Effector CD4-positive, alpha-beta T cell (primary cell): ENCODE measurements around the gene C20orf144.
"Not testable (repeated sequence)": the region's sequence is repeated elsewhere in the genome, so short reads cannot be mapped to it uniquely, and the experiment has no call there.

Source experiments
- DNase-seq: peaks from one replicate; pipeline ENCODE4 v3.0.0-alpha.2; 2020

Gene C20orf144

DNA sequence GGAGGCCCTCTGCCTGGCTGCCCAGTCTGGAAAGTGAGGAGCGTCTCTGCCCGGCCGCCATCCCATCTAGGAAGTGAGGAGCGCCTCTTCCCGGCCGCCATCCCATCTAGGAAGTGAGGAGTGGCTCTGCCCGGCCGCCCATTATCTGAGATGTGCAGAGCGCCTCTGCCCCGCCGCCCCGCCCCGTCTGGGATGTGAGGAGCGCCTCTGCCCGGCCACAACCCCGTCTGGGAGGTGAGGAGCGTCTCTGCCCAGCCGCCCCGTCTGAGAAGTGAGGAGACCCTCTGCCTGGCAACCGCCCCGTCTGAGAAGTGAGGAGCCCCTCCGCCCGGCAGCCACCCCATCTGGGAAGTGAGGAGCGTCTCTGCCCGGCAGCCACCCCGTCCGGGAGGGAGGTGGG, 36.8 kb downstream of the C20orf144 start:
- DNase-seq, result not testable (repeated sequence)

DNA sequence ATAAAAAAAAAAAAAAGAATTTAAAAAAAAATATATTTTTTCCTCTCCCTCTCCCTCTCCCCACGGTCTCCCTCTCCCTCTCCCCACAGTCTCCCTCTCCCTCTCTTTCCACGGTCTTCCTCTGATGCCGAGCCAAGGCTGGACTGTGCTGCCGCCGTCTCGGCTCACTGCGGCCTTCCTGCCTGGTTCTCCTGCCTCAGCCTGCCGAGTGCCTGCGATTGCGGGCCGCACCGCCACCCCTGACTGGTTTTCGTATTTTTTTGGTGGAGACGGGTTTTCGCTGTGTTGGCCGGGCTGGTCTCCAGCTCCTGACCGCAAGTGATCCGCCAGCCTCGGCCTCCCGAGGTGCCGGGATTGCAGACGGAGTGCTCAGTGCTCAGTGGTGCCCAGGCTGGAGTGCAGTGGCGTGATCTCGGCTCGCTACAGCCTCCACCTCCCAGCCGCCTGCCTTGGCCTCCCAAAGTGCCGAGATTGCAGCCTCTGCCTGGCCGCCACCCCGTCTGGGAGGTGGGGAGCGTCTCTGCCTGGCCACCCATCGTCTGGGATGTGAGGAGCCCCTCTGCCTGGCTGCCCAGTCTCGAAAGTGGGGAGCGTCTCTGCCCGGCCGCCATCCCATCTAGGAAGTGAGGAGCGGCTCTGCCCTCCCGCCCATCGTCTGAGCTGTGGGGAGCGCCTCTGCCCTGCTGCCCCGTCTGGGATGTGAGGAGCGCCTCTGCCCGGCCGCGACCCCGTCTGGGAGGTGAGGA, 38.7 kb downstream of the C20orf144 start:
- DNase-seq, result not testable (repeated sequence)

DNA sequence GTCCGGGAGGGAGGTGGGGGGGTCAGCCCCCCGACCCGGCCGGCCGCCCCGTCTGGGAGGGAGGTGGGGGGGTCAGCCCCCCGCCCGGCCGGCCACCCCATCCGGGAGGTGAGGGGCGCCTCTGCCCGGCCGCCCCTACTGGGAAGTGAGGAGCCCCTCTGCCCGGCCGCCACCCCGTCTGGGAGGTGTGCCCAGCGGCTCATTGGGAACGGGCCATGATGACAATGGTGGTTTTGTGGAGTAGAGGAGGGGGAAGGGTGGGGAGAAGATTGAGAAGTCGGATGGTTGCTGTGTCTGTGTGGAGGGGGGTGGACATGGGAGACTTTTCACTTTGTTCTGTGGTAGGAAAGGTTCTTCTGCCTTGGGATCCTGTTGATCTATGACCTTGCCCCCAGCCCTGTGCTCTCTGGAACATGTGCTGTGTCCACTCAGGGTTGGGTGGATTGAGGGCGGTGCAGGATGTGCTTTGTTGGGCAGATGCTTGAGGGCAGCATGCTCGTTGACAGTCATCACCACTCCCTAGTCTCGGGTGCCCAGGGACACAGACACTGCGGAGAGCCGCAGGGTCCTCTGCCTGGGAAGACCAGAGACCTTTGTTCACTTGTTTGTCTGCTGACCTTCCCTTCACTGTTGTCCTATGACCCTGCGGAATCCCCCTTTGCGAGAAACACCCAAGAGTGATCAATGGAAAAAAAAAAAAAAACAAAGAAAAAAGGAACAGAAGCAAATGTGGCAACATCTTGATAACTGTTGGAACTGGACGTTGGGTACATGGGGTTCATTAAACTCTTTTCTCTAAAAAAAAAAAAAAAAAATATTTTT, 39.7 kb downstream of the C20orf144 start:
- no peak for DNase-seq

DNA sequence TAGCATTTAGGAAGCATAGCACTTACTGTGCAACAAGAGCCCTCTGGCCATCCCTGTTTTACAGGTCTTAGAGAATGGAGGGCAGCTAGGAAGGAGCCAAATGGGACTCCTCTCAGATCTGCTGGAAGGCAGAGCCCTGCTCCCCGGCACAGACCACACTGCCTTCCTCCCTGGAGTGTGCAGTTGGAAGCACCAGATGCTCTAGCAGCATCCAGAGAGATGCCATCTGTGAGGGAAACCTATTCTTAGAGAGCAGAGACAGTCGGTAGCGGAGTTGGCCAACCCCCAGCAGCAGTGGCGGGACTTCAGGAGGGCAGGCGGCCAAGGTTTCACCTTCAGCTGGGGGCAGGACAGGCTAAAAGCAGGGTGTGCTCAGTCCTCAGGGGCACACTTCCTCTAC, 40.7 kb downstream of the C20orf144 start:
- no peak for DNase-seq

DNA sequence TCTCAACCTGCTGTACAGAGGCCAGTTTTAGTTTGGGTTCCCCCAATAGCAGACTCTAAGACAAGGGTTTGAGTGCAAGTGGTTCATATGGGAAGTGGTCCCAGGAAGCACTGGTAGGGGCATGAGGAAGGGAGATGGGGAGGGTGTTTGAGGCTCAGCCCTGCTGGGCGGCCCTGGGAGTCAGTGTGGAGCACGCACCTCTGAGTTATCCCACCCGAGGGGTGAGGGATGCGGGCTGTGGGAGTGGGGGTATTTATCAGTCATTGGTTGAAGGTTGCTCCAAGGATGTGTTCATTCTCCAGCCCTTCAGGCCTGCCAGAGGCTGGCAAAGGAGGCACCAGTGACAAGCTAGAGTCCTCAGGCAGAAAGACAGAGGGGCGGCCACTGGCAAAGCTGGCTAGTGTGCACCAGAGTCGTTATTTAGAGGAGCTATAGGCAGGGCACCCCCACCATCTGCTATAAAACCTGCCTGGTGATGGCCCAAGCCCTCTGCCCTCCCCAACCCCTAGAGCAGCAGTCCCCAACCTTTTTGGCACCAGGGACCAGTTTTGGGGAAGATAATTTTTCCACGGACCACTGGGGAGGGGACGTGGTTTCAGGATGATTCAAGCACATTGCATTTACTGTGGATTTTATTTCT, 41.5 kb downstream of the C20orf144 start:
- DNase-seq, result no peak

DNA sequence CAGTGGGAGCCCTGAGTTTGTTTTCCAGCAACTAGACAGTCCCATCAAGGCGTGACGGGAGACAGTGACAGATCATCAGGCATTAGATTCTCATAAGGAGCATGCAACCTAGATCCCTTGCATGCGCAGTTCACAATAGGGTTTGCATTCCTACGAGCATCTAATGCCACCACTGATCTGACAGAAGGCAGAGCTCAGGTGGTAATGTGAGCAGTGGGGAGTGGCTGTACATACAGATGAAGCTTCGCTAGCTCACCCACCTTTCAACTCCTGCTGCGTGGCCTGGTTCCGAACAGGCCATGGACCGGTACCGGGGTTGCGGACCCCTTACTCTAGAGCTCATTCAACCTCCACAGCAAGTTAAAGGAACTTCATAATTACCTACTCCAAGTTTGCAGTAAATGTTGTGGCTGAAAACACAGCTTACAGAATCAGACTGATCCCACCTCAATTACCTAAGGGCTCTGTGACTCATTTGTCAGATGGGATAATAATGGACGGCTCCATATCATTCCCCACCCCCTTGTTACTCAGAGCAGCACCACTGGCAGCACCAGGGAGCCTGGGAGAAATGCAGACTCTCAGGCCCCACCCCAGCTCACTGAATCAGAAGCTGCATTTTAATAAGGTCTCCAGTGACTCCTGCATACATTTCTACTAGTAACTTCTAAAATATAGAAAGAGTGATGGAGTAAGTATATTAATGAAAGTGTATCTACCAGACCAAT, 42.2 kb downstream of the C20orf144 start:
- no peak for DNase-seq

DNA sequence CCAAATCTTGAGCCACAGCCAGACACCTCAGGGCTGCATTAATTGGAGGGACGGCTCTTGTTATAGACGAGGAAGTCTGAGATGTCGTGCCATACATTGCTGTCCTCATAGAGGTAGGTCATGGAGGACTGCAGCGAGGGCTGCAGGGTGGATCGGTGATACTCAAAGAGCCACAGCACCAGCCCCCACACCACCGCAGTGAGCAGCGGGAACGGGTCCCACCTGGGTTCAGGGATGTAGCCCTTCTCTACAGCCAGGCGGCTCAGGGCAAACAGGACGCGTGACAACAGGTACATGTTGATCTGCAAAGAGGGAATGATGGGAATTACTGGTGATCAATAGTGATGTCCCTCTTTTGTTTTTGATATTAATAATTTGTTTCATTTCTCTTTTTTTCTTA, 45.5 kb downstream of the C20orf144 start:
- no peak for DNase-seq

DNA sequence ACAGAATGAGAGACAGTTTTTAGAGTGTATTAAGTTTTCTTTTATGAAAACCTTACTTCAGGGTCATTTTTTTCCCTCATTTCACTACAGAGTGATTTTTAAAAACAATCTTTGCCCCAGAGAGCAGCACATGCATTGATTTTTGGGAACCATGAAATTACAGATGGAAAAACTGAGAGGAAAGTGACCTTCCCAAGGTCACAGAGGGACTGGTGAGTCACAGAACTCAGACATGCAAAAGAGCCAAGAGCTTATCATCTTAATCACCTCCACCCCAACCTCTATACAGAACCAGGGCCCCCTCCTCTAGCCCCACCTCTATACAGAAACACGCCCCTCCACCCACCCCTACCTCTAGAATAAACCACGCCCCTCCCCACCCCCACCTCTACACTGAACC, 47.3 kb downstream of the C20orf144 start:
- DNase-seq, result no peak

DNA sequence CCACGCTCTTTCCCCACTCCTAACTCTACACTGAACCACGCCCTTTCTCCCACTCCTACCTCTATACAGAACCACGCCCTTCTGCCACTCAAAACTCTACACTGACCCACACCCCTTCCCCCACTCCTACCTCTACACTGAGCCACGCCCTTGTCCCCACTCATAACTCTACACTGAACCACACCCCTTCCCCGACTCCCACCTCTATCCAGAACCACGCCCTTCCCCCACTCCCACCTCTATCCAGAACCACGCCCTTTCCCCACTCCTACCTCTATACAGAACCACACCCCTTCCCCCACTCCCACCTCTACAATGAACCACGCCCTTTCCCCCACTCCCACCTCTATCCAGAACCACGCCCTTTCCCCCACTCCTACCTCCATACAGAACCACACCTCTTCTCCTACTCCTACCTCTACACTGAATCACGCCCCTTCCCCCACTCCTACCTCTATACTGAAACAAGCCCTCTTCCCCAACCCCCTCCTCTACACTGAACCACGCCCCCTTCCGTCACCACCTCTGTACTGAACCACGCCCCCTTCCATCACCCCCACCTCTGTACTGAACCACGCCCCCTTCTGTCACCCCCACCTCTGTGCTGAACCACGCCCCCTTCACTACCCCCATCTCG, 47.9 kb downstream of the C20orf144 start:
- DNase-seq, result no peak

DNA sequence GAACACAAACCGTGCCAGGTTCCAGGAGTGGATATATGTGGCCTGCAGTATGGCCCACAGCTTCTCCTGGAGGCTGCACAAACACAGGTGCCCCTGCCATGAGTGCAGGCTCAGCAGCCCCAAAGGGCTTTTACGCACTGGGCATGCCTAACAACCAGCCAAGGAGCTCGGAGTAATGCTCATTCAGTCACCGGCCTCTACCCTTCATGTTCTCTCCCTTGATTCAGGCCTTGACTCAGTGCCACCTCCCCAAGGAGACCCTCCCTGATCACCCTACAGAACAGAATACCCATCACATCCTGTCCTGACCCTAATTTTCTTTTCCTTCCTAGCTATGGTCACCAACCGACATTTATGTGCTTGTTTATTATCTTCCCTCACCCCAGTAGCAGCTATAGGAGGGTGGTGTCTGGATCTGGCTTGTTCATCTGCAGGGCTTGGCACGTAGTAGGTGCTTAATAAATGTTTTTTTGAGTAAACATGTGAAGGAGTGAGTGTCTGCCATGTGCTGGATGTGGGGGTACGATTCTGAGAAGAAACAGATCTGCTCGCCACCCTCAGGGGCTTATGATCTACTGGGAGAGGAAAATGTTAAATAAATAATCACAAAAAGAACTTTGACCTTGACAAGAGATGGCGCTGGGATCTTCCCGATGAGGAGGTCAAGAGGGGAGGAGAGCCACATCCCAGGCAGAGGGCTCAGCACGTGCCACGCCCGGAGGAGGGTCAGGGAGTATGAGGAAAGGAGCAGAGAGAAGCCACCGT, 48.7 kb downstream of the C20orf144 start:
- no peak for DNase-seq

DNA sequence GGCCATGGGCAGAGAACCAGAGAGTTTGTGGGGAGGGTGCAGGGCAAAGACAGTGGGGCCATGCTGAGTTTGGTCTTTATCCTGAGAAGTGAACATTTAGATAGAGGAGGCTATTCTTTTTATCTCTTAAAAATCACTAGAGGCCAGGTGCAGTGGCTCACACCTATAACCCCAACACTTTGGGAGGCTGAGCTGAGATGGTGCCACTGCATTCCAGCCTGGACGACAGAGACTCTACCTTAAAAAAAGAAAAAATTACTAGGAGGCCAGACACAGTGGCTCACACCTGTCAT, 49.3 kb downstream of the C20orf144 start:
- no peak for DNase-seq
